Mammary epithelial cell (primary cell): Measurements from ENCODE around the gene SORCS2.

ENCODE experiments used
- EZH2 ChIP-seq: IDR thresholded peaks from 2 replicates; pipeline ENCODE4 v1.6.1; 2012; ENCODE audit warnings: low read length, inconsistent platforms, borderline replicate concordance
- TF ChIP-seq, protein P1 (sequence below), 2 donors: IDR thresholded peaks in 1 of 2; conservative IDR thresholded peaks in 1 of 2; 2 replicates each; pipeline ENCODE4 v1.5.1; 2011 to 2012; ENCODE audit warnings: inconsistent platforms in 2 of 2, low read length in 2 of 2, mild to moderate bottlenecking in 2 of 2, control low read depth in 1 of 2, low read depth in 1 of 2; ENCODE audit not compliant: insufficient read depth in 1 of 2; ENCODE audit errors: extremely low read depth in 1 of 2

GRCh38 chr4:7411896-7412553, 219.7 kb downstream of the SORCS2 start:
- TF ChIP-seq, protein P1, sequence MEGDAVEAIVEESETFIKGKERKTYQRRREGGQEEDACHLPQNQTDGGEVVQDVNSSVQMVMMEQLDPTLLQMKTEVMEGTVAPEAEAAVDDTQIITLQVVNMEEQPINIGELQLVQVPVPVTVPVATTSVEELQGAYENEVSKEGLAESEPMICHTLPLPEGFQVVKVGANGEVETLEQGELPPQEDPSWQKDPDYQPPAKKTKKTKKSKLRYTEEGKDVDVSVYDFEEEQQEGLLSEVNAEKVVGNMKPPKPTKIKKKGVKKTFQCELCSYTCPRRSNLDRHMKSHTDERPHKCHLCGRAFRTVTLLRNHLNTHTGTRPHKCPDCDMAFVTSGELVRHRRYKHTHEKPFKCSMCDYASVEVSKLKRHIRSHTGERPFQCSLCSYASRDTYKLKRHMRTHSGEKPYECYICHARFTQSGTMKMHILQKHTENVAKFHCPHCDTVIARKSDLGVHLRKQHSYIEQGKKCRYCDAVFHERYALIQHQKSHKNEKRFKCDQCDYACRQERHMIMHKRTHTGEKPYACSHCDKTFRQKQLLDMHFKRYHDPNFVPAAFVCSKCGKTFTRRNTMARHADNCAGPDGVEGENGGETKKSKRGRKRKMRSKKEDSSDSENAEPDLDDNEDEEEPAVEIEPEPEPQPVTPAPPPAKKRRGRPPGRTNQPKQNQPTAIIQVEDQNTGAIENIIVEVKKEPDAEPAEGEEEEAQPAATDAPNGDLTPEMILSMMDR (conservative IDR thresholded peaks at IDR 0.05 in 1 of 2, IDR thresholded peaks at IDR 0.05 in 1 of 2; ENCODE audit: extremely low read depth in 1 of 2, insufficient read depth in 1 of 2, low read depth in 1 of 2, low read length in 2 of 2) = no peak
- no peak for TF ChIP-seq EZH2
